SU-DHL-6 (cell line): ENCODE results near the gene ALS2.

Experiments
- EZH2phosphoT487 ChIP-seq: fragments of 200-600 bp; sonication (generic), shearing (Covaris generic); conservative IDR thresholded peaks from 2 replicates; pipeline ENCODE4 v1.6.1; 2018; ENCODE audit warnings: mild to moderate bottlenecking, antibody characterized with exemption, low read length, moderate library complexity, mixed read lengths
- TF ChIP-seq, protein P1 (sequence below): fragments of 200-600 bp; sonication (generic); IDR thresholded peaks from one replicate; pipeline ENCODE4 v1.5.1; 2017; ENCODE audit warnings: antibody characterized with exemption, mild to moderate bottlenecking, low read length, moderate library complexity; ENCODE audit not compliant: insufficient read depth, poor library complexity, severe bottlenecking

DNA sequence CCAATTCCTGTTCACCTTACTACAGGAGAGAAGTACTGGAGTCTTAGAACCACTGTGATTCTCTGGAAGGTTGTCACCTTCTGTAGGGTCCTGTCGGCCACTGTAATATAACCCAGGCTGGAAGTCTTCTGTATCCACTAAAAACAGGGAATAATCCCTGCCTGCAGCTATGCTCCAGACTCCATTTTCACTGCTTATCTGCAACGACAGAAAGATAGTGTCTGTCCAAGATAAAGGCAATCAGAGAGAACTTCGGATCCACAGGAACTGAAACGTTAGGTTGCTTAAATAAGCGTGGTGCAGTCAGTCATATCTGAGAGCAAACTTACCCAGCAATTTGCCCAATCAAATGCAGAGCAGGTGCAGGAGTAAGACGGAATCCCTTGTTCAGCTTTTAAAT, 34.2 kb downstream of the ALS2 start:
- TF ChIP-seq, protein P1, sequence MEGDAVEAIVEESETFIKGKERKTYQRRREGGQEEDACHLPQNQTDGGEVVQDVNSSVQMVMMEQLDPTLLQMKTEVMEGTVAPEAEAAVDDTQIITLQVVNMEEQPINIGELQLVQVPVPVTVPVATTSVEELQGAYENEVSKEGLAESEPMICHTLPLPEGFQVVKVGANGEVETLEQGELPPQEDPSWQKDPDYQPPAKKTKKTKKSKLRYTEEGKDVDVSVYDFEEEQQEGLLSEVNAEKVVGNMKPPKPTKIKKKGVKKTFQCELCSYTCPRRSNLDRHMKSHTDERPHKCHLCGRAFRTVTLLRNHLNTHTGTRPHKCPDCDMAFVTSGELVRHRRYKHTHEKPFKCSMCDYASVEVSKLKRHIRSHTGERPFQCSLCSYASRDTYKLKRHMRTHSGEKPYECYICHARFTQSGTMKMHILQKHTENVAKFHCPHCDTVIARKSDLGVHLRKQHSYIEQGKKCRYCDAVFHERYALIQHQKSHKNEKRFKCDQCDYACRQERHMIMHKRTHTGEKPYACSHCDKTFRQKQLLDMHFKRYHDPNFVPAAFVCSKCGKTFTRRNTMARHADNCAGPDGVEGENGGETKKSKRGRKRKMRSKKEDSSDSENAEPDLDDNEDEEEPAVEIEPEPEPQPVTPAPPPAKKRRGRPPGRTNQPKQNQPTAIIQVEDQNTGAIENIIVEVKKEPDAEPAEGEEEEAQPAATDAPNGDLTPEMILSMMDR = no peak
- TF ChIP-seq EZH2phosphoT487 = no peak
